HG02588 (cell line): Measurements from ENCODE around the gene CDHR5.

Experiments used
- ATAC-seq: cut with Tn5 transposase; IDR thresholded peaks from one replicate; pipeline ENCODE4 v1.9.1; 2021; ENCODE audit warnings: mild to moderate bottlenecking, moderate library complexity; ENCODE audit not compliant: unreplicated experiment

The CDHR5 gene

GRCh38 chr11:623999-624704 lies 603 bp downstream of the CDHR5 start:
- no peak for ATAC-seq

GRCh38 chr11:623349-623869 lies 1.3 kb downstream of the CDHR5 start:
- ATAC-seq, result no peak

- ATAC-seq, result no peak
Observed at GRCh38 chr11:621838-622237, 2.9 kb downstream of the CDHR5 start.

- no peak for ATAC-seq
Observed at GRCh38 chr11:620935-621814, 3.6 kb downstream of the CDHR5 start.

GRCh38 chr11:620201-620600 lies 4.6 kb downstream of the CDHR5 start:
- no peak for ATAC-seq

- ATAC-seq, result no peak
Observed at GRCh38 chr11:619628-620050, 5.1 kb downstream of the CDHR5 start.

GRCh38 chr11:618856-619627 lies 5.7 kb downstream of the CDHR5 start:
- no peak for ATAC-seq

GRCh38 chr11:617912-618682 lies 6.7 kb downstream of the CDHR5 start:
- ATAC-seq, result no peak

DNA sequence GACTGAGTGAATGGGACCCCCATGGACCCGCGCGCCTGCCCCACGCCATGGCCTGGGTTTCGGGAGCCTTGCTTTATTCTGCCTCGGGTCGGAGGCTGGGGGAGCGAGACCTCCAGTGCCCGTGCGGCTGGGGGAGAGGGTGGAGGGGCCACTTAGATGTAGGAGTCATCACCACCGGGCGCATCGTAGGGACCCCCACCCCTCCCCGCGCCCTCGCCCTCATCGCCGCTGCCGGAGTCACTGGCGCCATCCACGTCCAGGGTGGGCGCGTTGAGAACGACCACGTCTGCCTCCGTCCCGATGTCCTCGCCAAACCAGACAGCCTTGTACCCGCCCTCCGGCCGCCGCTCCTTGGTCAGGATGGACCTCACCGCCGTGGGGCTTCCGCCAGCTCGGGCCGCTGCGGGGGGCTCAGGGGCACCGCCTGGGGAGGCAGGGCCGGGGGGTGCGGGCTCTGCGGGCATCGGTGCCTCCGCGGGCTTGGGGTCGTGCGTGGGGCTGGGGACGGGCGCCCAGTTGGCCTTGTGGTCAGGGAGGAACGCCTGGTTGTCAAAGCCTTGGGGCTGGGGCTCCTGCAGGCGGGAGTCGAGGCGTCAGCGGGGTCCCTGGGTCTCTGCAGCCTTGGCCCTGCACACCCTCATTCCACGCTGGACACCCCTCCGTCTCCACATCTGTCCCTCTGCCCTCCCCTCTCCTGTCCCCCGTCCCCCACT lies 7.4 kb downstream of the CDHR5 start:
- no peak for ATAC-seq

GRCh38 chr11:616320-617198 lies 8.2 kb downstream of the CDHR5 start:
- no peak for ATAC-seq

DNA sequence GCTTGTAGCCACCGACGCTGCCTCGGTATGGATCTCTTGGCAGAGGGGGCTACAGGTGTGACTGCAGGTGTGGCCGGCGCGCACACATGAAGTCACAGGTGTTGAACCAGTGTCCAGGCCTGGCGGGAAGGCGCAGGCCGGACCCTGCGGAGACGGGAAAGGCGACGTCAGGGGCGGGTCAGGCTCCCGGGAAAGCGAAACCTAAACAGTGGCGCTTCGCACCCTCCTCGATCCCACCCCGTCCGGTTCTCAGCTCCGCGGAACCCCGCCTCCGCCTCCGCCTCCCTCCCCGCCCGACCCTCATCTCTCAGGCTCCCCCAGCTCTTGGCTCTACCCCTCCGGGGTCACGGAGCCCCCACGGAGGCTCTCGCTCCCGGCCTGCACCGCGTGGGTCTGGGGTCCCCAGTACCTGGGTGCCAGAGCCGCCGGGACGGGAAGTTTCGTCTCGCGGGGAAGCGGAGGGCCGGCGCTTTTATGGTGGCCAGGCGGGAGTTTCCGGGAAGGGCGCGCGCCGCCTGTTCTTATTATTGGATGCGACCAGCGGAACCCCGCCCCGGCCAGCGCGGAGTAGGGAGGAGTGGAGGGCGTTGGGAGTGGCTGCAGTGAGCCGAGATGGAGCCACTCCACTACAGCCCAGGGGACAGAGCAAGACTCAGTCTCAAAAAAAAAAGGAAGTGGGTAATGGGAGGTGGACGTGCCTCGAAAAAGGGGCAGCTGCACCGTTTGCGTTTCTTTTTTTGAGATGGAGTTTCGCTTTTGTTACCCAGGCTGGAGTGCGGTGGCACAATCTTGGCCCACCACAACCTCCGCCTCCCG lies 9.0 kb downstream of the CDHR5 start, which contains the start of gene IRF7:
TSS of gene IRF7 (minus strand) at position 447 of the 816 bp plus-strand sequence. CDS start 586 bp downstream, outside the sequence.
- ATAC-seq, result peak; percentile 71

GRCh38 chr11:614623-615503 lies 9.9 kb downstream of the CDHR5 start:
- no peak for ATAC-seq

GRCh38 chr11:614021-614622 lies 10.6 kb downstream of the CDHR5 start:
- ATAC-seq, result no peak

GRCh38 chr11:613369-613968 lies 11.3 kb downstream of the CDHR5 start:
- ATAC-seq, result no peak

GRCh38 chr11:612961-613300 lies 11.8 kb downstream of the CDHR5 start:
- ATAC-seq, result no peak
